DMS114 treated with DMSO at 0.1 percent for 48 hours (cell line): ENCODE measurements around the gene ZNF541.
A peak's percentile ranks its signal among the peaks of the same experiment; 100 is the strongest.

Experiments
- DNase-seq: peaks from one replicate; lab custom pipeline; 2025; ENCODE audit not compliant: unreplicated experiment; lab: John Stamatoyannopoulos, UW

Gene ZNF541

DNA sequence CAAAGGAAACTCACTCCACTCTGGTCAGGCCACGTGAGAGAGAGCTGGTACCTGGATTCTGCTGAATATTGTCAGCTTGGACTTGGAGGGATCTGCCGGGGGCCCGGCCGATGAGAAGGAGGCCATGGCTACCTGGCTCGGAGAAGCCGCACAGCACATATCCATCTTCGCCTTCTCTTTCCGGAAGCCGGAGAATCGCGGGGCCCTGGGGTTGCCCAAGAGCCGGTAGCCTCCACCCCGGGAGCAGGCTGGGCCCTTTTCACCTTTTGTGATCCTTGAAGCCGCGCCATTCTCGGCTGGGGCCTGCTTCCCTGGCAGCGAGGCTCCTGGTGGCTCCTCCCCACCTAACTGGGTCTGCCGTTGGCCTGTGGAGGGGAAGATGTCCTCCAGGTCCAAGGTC, 28.9 kb downstream of the ZNF541 start:
- no peak for DNase-seq

GRCh38 chr19:47542030-47542475, 30.9 kb downstream of the ZNF541 start:
- no peak for DNase-seq

DNA sequence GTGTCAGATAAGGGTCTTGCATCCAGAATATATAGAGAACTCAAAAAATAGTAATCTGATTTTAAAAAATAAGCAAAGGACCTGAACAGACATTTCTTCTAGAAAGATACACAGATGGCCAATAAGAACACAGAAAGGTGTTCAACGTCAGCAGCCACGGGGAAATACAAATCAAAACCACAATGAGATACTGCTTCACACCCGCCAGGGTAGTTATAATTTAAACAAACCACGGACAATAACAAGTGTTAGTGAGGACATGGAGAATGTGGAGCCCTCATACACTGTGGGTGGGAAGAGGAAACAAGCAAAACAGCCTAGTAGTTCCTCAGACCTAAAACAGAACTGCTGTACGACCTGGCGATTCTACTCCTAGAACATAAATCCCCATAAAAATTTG, 31.4 kb downstream of the ZNF541 start:
- no peak for DNase-seq

- peak; percentile 9 for DNase-seq
Measured at GRCh38 chr19:47540748-47541147, 32.2 kb downstream of the ZNF541 start.

DNA sequence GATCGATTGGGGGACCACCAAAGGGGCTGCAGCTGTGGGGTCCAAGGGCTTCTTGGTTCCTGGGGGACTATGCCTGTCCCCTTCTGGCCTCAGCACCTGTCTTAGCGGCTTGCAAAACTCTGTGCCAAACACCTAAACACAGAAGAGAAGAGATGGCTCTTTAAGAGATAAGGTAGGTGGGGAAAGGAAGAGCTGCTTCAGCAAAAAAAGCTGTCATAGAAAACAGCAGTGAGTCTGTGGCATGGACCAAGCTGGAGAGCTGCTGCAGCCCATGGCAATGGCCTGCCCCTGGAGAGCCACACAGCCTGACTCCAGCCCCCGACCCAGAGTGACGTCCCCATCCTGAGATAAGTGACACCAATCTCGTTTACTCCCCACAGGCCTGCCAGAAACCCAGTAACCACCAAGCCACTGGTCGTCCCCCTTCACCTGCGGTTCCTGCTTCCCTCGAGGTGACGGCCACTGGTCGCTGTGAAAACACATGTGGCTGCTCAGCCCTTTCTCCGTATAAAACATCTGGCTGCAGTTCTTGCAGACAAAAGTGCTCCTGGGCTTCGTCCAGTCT, 33.1 kb downstream of the ZNF541 start:
- no peak for DNase-seq

- DNase-seq: no peak
Measured at GRCh38 chr19:47538812-47539211, 34.1 kb downstream of the ZNF541 start.

- no peak for DNase-seq
Measured at GRCh38 chr19:47537493-47537892, 35.5 kb downstream of the ZNF541 start.

DNA sequence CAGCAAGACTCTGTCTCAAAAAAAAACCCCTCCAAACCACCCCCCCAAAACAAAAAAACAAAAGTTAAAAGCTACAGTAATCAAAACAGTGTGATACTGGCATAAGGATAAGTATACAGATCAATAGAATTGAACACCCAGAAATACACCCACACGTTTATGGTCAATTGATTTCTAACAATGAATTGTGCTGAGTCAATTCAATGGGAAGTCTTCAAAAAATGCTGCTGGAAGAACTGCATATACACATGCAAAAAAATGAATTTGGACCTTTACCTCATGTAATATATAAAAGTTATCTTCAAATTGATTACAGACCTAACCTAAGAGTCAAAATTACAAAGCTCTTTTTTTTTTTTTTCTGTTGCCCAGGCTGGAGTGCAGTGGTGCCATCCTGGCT, 38.3 kb downstream of the ZNF541 start:
- no peak for DNase-seq

- no peak for DNase-seq
Measured at GRCh38 chr19:47531640-47532387, 41.1 kb downstream of the ZNF541 start.

DNA sequence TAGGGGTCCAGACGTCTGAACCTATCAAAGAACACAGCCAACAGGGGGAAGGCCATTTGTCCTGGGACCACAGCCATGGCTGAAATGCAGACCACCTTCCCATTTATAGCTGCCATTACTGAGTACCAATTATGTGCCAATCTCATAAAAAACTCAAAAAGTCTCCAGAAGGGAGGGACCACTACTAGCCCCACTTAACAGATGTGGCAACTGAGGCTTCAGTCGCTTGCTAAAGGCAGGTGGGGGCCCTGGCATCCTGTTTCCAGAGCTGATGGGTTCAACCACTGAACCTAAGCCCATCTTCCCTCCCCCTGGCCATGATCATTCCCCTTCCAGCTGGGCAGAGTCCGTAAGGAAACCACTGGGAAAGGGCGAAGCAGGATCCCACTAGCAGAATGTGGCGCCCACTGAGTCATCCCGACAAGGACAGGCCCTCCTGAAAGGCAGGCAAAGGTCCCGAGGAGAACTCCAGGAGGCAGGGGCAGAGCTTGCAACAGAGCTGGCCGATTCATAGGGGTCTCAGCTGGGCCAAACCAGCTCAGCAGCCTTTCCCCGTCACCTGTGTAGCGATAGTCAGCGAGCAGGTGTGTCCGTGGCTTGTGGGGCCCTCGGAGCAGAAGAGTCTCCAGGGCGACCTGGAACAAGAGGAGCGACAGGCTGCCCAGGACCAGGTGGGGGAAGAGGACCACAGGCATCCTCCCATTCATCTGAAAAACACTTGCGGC, 43.8 kb downstream of the ZNF541 start:
- no peak for DNase-seq

- DNase-seq: no peak
Measured at GRCh38 chr19:47526798-47527197, 46.1 kb downstream of the ZNF541 start.

DNA sequence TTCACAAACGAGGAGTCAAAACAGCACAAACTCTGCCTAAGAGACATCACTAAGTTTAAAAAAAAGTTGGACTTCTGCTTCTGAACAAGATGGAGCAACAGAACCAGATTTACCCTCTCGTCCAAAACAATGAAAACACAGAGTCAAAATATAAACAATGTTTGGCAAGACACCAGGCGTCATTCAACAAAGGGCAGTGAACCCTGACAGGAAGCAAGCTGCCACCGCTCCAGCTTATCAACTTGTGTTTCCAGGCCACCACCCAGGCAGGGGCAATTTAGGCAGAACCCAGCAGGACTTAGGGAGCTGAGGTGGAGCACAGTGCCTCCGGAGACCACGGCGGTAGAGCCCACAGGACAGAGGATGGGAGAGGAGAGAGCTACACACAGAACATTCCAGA, 49.5 kb downstream of the ZNF541 start:
- no peak for DNase-seq
